NCI-H1417 treated with DMSO at 0.1 percent for 48 hours (cell line): ENCODE measurements around the gene MAML3.
"Not testable (repeated sequence)": the region's sequence is repeated elsewhere in the genome, so short reads cannot be mapped to it uniquely, and the experiment has no call there.

Experiments
- DNase-seq: peaks from one replicate; lab custom pipeline; 2025; lab: John Stamatoyannopoulos, UW

Gene MAML3

GRCh38 chr4:139961344-139961946 lies 192.5 kb downstream of the MAML3 start:
- DNase-seq = no peak

- DNase-seq = no peak
These were observed 194.6 kb downstream of the MAML3 start for GRCh38 chr4:139959396-139959795.

DNA sequence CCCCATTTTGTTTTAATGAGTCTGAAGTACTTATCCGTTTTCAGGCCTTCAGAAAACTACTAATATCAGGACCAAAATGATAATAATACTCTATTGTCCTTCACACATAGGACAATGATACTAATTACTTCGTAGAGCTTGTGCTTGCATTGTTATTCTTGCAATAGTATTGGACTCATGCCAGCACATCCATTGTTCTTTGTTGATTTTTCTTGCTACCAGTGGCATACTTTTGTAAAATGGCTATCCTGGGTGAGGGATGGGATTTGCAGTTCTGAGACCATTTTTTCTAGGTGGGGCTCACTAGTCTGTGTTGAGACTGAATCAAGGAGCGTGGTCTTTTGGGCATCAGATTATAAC lies 195.3 kb downstream of the MAML3 start:
- DNase-seq = no peak

DNA sequence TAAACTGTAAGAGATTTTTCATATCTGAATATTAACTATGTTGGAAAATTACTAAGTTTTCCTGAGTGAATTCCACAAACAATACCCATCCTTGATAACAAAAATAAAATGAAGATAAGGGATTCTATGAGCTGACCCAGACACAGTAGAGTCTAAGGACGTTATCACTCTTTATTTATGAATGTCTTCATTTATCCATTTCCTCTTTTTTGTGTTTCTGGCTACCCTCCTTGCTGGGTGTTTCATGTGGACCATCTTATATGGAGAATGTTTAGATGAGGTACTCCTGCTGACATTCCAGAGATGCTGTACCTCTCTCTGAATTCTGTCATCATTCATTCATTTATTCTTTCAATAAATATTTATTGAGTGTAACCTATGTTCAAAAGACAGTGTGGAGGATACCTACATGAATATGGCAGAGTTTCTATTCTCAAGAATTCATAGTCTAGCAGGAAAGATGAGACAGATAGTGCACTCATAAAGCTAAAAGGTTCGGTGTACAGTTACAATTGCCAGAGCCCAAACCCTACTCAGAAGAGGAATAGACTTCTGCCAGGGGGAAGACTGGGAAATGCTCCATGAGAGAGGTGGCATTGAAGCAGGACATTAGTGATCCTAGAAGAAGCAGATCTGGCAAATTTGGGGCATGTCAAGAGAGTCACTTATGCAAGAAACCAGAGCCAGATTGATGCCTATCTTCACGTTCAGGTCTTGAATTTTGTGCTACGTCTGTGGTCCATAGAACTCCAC lies 195.8 kb downstream of the MAML3 start:
- no peak for DNase-seq

GRCh38 chr4:139957065-139957464 lies 196.9 kb downstream of the MAML3 start:
- no peak for DNase-seq

DNA sequence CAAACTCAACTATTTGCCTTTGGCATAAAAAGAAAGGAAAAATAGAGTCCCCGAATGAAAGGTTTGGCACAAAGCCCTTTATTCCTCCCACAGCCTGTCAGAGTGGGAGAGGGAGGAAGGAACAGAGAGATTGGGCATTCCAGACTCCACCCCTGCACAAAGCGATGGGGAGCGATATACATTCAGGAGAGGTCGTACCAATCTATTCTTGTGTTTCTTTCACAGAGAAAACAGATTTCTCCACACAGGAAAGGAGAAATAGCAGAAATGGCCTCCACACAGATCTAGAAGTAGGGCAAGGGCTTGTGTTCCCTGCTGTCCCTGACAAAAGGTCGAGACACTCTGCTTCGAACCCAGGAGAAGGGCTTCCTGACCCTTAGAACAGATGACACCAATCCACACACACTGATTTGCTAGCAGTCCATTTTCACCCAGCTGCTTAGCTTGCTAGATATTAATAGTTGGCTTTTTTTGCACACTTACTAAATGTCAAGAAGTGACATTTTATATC lies 197.4 kb downstream of the MAML3 start:
- no peak for DNase-seq

- no peak for DNase-seq
These were observed 198.4 kb downstream of the MAML3 start for GRCh38 chr4:139955600-139955999.

DNA sequence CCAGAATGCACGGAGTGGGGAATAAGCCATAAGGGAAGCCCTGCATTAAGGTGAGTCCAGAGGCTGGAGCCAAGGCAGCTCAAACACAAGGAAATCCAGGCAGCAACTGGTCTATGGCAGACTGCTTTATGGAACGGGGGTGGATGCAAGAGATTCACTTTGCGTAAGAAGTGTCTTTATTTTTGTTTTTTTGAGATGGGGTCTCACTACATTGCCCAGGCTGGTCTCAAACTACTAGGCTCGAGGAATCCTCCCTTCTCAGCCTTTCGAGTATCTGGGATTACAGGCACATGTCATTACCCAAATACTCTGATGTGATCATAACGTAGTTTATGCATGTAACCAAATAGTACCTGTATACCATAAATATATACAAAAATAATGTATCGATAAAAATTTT lies 199.5 kb downstream of the MAML3 start:
- DNase-seq = no peak

DNA sequence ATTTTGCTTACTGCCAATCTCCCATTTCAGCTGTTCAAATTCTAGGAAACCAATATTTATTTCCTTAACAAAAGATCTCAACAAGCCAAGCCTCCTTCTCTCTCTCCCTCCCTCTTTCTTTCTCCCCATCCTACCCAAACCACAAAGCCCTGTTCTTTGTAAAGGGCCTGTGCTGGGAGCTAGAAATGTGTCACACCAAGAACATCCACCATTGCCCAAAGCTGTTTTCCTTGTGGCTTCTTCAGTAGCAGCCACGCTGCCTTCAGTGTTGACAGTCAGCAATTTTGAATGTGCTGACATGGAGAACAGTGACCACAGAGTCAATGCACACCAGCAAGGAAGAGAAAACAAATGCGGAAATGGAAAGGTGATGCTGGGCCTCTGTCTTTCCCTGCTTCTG lies 203.0 kb downstream of the MAML3 start:
- DNase-seq = no peak

DNA sequence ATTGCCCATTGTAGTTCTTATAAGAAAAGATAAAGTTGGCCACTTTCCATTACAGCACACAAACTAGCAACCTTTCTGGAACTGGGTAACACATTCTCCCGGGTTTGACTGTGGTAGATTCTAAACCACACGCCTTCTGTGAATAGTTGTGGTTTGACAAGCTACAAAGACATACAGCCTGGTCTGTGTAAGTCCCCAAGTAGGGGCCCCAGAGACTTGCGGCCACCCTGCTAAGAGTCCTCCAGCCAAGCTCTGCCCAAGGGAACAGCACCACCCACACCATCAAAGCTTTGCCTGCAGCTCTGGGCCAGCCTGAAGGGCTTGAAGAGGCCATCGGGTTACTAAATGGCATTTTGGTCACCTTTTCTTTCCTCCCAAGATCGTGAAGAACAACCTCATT lies 203.4 kb downstream of the MAML3 start:
- no peak for DNase-seq

GRCh38 chr4:139944916-139945315 lies 209.1 kb downstream of the MAML3 start:
- DNase-seq = not testable (repeated sequence)

DNA sequence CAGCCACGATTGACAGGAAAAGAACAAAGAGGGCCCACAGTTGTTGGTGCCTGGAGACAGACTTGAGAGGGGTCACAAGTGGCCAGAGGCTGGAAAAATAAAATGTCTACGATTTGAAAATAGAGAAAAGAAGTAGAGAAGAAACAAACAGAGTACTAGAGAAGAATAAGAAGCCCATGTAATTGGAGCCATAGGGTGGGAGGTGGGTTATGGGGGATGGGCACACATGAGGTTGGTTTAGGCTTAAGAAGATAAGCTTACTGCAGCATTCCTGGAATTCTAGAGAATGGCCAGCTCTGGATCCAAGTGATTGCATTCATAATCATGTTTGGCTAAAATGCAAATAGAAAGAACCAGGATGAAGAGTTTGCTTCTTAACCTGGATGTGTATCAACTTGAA lies 210.7 kb downstream of the MAML3 start:
- no peak for DNase-seq

DNA sequence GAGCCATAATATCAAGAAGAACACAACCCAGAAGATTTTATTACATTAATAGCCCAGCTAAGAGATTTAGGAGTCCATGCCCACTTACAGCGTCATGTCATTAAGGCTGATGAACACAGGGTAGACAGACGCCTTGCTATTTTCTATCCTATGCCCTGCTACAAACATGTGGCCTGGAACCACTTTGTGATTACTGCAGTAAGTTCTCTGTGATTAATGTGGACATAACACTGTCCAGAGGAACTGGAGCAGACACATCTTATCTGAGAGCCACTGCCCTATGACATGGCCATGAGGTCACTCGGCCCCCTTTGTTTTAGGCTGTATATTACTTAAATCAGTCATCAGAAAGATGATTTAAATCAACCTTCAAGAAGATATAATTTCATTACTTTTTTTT lies 211.7 kb downstream of the MAML3 start:
- DNase-seq = no peak

DNA sequence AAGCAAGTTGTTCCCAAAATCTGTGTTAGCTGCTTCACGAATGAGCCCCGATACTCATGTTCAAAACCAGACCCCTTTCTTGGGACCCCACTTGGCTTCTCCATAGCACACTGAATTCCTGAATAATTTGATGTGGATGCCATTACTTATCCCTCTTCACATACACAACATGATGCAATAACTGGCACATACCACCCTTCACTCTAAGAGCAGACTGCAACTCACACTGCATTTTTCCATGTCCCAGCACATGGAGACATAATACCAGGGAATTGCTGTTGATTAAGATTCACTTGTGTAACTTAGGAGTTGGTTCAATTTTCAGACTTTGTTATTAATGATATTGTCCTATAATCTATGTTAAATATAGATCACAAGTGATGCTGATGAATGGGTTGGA lies 213.4 kb downstream of the MAML3 start:
- DNase-seq = no peak

DNA sequence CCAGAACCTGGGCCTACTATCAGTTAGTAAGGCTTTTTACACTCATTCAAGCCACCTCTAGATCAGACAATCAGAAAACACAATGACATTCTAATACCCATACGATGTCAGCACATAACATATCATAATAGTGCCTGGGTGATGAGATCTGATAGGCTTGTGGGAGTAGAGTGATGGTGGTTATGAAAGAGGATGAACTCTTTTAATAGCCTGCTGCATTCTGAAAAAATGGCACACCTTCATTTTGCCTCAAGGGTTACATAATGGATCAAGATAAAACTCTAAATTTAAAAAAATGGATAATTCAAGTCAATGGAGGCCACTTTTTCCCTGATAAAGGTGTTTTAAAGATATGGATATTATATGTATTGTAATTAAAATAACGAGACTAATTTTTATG lies 215.6 kb downstream of the MAML3 start:
- DNase-seq = no peak

GRCh38 chr4:139935911-139936310 lies 218.1 kb downstream of the MAML3 start:
- DNase-seq = no peak

GRCh38 chr4:139934708-139935195 lies 219.2 kb downstream of the MAML3 start:
- peak; percentile 67 for DNase-seq

- peak; percentile 58 for DNase-seq
These were observed 219.8 kb downstream of the MAML3 start for GRCh38 chr4:139934057-139934707.

- no peak for DNase-seq
These were observed 220.4 kb downstream of the MAML3 start for GRCh38 chr4:139933541-139933940.

DNA sequence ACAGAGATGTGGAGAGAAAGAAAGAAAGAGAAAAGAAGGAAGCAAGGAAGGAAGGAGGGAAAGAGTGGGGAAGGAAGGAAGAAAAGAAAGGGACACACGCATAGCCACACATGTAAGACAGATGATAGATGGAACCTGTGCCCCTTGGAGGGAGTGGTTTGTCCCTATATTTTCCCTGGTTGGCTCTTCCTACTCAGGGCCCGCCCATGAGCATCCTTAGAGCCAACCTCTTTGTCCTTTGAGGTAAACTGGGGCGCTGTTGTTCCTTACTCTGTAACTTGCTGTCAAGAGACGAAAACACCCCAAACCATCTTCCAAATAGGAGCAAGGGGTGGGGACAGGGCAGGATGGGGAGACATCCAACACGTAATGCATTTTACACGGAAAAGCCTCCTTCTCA lies 220.9 kb downstream of the MAML3 start:
- DNase-seq = no peak

- no peak for DNase-seq
These were observed 229.2 kb downstream of the MAML3 start for GRCh38 chr4:139924782-139925181.

- DNase-seq = no peak
These were observed 231.5 kb downstream of the MAML3 start for GRCh38 chr4:139922406-139923024.
